ENCODE results near the gene ETV7. TPM values are rescaled to one million over a fixed set of nuclear protein-coding genes. Genes with fewer than 3 reads are reported as not detected.

Gene ETV7
- total RNA-seq, 3 donors from 2014 or later, result 2.6 to 5.7 (median 2.8) TPM

DNA sequence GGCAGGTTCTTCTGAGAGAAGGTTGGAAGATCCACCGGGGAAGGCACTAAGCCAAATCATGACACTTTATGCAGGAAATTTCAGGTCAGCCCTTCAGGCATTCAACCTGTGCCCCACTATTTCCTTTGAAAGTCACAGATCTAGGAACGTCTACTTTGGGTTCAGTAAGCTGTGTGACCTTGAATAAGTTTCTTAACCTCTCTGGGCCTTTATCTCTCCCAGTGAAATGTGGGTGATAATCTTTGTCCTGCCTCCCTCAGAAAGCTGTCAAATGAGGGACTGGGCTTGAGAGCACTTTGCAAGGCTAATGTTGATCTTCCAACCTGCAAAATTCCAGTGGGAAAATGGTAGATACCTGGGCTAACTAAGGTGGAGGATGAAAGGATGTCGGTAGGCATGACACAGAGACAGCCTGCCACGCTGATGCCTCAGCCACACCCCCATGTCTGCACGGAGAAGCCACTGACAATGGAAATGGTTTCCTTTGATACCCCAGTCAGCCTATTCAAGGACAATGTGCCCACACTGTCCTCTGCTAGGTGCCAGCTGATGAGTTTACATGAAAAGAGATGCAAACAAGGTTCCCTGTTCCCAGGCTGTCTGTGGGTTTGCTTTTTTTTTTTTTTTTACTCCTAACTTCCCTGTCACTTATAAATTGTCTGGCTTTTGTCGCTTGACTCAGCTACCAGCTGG lies 60.1 kb downstream of the ETV7 start:
- H3K9me3 ChIP-seq, result no peaks in the 10 kb centered on the region
- H3K36me3 ChIP-seq (ENCODE audit: low read depth), result no peaks in the 10 kb centered on the region
- TF ChIP-seq, protein P1, sequence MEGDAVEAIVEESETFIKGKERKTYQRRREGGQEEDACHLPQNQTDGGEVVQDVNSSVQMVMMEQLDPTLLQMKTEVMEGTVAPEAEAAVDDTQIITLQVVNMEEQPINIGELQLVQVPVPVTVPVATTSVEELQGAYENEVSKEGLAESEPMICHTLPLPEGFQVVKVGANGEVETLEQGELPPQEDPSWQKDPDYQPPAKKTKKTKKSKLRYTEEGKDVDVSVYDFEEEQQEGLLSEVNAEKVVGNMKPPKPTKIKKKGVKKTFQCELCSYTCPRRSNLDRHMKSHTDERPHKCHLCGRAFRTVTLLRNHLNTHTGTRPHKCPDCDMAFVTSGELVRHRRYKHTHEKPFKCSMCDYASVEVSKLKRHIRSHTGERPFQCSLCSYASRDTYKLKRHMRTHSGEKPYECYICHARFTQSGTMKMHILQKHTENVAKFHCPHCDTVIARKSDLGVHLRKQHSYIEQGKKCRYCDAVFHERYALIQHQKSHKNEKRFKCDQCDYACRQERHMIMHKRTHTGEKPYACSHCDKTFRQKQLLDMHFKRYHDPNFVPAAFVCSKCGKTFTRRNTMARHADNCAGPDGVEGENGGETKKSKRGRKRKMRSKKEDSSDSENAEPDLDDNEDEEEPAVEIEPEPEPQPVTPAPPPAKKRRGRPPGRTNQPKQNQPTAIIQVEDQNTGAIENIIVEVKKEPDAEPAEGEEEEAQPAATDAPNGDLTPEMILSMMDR (IDR thresholded peaks at IDR 0.05), result no peak
- no peak for ATAC-seq
- intact Hi-C loops (cut with DNase I, micrococcal nuclease), result no loop called here
- no peak for DNase-seq
- no peaks in the 10 kb centered on the region for H3K4me1 ChIP-seq (ENCODE audit: low read depth)
- H3K4me3 ChIP-seq, result no peak overlapping the region

DNA sequence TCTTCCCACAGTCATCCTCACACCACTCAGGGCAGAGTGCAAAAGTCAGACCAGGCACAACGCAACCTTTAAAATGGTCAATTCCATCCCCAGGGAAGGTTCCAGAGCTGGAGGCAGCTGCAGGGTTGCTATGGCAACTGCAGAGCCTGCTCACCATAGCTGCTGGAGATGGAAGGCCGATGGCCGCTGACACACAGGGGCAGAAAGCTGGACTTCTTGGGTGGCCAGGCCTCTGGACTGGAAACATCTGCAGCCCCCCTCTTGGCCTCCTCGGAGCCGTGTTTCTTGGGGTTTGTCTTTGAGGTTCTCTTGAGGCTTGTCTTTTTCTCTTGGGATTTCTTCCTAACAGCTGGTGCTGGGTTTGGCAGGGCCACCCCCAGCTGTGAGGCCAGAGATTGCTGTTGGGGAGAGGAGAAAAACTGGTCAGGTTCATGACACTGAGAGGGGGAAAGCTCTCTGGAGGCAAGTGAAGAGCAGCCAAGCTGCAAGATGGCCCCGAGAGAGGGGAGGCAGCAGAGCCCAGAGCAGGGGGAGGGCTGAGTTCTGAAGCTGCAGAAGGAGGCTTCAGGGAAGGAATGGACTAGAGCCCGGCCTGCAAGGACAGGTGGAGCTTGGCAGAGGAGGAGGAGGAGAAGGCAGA lies 61.0 kb downstream of the ETV7 start:
- H3K4me3 ChIP-seq, result no peak overlapping the region
- no peak for DNase-seq
- TF ChIP-seq, protein P1 (IDR thresholded peaks at IDR 0.05), result no peak
- intact Hi-C loops (cut with DNase I, micrococcal nuclease), result no loop called here
- no peaks in the 10 kb centered on the region for H3K36me3 ChIP-seq (ENCODE audit: low read depth)
- ATAC-seq, result peak; percentile 39
- H3K9me3 ChIP-seq, result no peaks in the 10 kb centered on the region
- no peaks in the 10 kb centered on the region for H3K4me1 ChIP-seq (ENCODE audit: low read depth)

DNA sequence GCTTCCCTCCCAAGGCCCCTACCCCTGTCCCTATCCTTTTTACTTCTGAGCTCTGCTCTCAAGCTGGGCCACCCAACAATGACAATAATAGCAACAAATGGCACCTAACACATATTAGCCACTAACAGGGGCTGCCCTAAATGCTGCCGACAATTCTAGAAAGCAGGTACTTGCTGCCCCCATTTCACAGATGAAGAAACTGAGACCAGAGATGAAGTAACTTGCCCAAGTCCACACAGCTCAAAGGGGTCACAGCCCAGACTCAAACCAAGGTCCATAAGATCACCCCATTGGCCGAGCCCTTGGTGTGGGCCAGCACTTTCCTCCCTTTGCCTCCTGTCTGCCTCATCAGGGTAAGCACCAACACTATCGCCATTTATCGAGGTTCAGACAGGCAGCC lies 62.8 kb downstream of the ETV7 start:
- Histone ChIP-seq H3K9me3 (no peaks in the 10 kb centered on the region), H3K36me3 (ENCODE audit: low read depth) (no peaks in the 10 kb centered on the region), H3K4me1 (ENCODE audit: low read depth) (peaks cover 11% of the 10 kb centered on the region), H3K4me3 (no peak overlapping the region)
- ATAC-seq (no peak), DNase-seq (no peak)
- TF ChIP-seq, protein P1 (IDR thresholded peaks at IDR 0.05), result no peak
- intact Hi-C loops (cut with DNase I, micrococcal nuclease), result no loop called here

DNA sequence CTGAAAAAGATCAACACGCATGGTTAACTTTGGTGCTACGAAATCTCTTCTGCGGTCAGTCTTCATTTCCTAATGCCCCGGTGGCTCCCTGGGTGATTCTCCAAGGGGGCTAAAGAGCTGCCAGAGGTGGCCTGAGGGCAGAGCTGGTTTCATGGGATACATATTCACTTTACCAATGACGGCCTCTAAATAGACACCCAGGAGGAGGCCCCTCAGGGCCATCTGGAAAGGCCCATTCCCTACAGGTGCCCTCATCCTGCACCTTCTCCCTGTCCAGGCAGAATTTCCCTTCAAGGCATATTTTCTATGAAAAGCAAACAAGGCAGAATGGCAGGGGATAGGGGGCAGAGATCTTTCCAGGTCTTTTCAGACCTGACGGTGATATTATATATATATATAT lies 63.3 kb downstream of the ETV7 start:
- ATAC-seq (no peak), DNase-seq (no peak)
- no peak overlapping the region for H3K4me3 ChIP-seq
- TF ChIP-seq, protein P1 (IDR thresholded peaks at IDR 0.05), result no peak
- peaks cover 15% of the 10 kb centered on the region for H3K4me1 ChIP-seq (ENCODE audit: low read depth)
- intact Hi-C loops (cut with DNase I, micrococcal nuclease), result no loop called here
- no peaks in the 10 kb centered on the region for H3K36me3 ChIP-seq (ENCODE audit: low read depth)
- no peaks in the 10 kb centered on the region for H3K9me3 ChIP-seq

DNA sequence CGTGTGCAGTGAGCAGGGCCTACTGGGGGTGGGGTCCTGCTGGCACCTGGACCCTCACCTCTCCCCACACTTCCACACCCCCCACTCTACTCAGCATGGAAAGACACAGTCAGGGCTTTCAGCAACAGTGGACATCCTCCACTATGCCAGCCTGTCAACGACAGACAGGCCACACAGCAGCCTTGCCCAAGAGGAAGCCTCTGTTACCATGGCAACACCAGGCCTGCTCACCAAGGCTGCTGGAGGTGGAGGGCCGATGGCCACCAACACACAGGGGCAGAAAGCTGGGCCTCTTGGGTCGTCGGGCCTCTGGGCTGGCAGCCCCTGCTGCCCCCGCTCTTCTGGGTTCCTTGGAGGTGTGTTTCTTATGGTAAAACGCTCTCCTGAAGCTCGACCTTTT lies 64.4 kb downstream of the ETV7 start:
- no peak for ATAC-seq

More for the DNA sequence above, 64.4 kb downstream of the ETV7 start:
- no peak for DNase-seq
- no peaks in the 10 kb centered on the region for H3K36me3 ChIP-seq (ENCODE audit: low read depth)
- H3K4me3 ChIP-seq, result no peak overlapping the region
- H3K4me1 ChIP-seq (ENCODE audit: low read depth), result peaks cover 27% of the 10 kb centered on the region
- TF ChIP-seq, protein P1 (IDR thresholded peaks at IDR 0.05), result no peak
- H3K9me3 ChIP-seq, result no peaks in the 10 kb centered on the region
- intact Hi-C loops (cut with DNase I, micrococcal nuclease), result no loop called here
